Measurements from ENCODE around the gene RNPEPL1.

Gene RNPEPL1

GRCh38 chr2:240628507-240628807, 60.2 kb downstream of the RNPEPL1 start:
- DNase-seq: no peak

- no peak for DNase-seq
Measured at GRCh38 chr2:240628808-240629618, 60.7 kb downstream of the RNPEPL1 start.

- no peak for DNase-seq
Measured at GRCh38 chr2:240629619-240629967, 61.3 kb downstream of the RNPEPL1 start.

GRCh38 chr2:240629968-240630770, 61.9 kb downstream of the RNPEPL1 start:
- no peak for DNase-seq
